ENCODE data around the gene MRAS. TPM values are rescaled to one million over a fixed set of nuclear protein-coding genes. Genes with fewer than 3 reads are reported as not detected.

Gene MRAS
- total RNA-seq, 2 experiments from 2014 or later, result 0.07 TPM; not detected in 1

DNA sequence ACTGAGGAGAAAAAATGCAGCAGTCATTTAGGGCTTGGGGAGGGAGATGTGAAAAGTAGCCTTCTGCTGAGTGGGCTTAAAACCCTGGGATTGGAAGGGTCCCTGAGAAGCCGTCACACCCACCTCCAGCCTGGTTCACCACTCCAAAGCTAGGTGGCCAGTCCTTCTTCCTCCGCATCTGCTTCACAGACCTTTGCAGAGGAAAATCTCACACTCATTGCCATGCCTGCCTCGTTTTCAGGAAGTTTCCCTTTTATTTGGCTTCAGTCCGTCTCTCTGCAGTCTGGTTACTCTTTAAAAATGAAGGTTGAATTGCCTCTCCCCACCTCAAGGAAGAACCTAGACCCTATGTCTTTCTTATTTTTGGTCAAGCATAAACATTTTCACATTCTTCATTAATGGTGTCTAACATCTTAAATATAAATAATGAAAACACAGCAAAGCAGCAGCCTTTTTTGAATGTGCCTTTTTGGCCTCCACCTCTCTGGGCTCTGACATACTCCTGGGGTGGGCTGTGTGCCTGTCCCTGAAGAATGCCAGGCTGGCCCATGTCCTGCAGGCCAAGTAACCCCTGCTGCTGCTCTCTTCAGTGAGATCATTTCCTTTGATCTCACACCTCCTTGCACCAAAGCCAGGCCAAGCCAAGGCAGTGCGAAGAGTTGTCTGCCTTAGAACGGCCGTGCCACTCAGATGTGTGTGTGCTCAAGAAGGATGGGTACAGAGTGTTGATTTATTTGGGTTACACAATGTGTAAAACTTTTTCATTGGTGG lies 11.0 kb downstream of the MRAS start:
- DNase-seq (no peak), ATAC-seq (no peak)
- Mint-ChIP-seq H3K27me3 (no peaks in the 10 kb centered on the region), H3K4me1 (ENCODE audit: low read depth) (no peaks in the 10 kb centered on the region), H3K27ac (no peak overlapping the region), H3K36me3 (ENCODE audit: low read depth) (no peaks in the 10 kb centered on the region), H3K9me3 (no peaks in the 10 kb centered on the region), H3K4me3 (no peak overlapping the region)
- ChIA-PET CTCF (interaction anchor here (1.1 kb wide), 1 partner anchor 23 kb away, joined by 3 read pairs; no protein-coding TSS in a partner anchor), POLR2A (interaction anchor here (0.8 kb wide), 1 partner anchor 11 kb away, joined by 4 read pairs; the partner anchor contains the start of gene MRAS)
- intact Hi-C loops (cut with micrococcal nuclease), result no loop called here
- TF ChIP-seq, protein P1, sequence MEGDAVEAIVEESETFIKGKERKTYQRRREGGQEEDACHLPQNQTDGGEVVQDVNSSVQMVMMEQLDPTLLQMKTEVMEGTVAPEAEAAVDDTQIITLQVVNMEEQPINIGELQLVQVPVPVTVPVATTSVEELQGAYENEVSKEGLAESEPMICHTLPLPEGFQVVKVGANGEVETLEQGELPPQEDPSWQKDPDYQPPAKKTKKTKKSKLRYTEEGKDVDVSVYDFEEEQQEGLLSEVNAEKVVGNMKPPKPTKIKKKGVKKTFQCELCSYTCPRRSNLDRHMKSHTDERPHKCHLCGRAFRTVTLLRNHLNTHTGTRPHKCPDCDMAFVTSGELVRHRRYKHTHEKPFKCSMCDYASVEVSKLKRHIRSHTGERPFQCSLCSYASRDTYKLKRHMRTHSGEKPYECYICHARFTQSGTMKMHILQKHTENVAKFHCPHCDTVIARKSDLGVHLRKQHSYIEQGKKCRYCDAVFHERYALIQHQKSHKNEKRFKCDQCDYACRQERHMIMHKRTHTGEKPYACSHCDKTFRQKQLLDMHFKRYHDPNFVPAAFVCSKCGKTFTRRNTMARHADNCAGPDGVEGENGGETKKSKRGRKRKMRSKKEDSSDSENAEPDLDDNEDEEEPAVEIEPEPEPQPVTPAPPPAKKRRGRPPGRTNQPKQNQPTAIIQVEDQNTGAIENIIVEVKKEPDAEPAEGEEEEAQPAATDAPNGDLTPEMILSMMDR (IDR thresholded peaks at IDR 0.05), result no peak

DNA sequence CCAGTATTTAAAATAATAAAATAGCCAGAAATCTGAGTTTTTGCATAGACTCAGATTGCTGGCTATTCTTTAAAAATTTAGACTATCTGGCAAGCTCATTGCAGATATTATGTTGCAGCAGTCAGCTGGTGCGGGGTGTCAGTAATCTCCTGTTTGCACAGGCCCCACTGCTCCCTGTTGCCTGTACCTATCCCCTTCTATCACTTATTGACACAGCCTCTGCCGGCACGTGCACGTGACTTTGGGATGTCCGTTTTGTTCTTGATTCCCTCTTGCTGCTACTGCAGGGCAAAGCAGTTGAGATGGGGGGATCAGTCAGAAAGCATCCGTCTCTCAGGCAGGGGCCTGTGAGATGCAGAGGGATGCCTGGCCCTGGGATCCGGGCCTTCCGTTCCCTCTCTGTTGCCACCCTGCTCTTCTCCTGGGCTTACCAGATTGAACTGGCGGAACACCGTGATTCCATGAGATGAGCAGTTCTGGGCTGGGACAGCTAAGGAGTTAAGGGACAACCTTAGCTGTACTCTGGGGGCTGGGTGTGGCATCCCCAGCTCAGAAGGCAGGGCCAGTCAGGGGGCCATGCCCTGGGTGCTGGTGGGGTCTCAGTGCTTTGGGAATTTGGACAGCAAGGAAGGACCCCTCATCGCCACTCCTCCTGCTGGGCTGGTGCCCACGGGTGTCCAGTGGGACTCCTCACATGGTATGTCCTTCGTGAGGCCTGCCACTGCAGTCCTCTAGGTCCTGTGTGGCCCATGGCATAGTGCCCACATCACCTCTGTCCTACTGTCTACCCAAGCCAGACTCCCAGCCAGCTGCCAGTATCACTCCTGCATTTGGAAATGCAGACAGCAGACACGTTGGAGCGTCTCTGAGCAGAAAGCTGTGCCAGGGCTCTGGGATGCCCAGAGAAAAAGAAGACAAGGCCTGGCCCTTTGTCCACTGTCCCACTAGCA lies 11.8 kb downstream of the MRAS start:
- H3K4me1 Mint-ChIP-seq (ENCODE audit: low read depth), result no peaks in the 10 kb centered on the region
- no peaks in the 10 kb centered on the region for H3K9me3 Mint-ChIP-seq
- no peaks in the 10 kb centered on the region for H3K36me3 Mint-ChIP-seq (ENCODE audit: low read depth)
- DNase-seq (no peak), ATAC-seq (no peak)
- H3K27me3 Mint-ChIP-seq, result no peaks in the 10 kb centered on the region
- CTCF ChIA-PET, result no interaction called here
- H3K27ac Mint-ChIP-seq, result no peak overlapping the region
- TF ChIP-seq, protein P1 (IDR thresholded peaks at IDR 0.05), result no peak
- no peak overlapping the region for H3K4me3 Mint-ChIP-seq
- intact Hi-C loops (cut with micrococcal nuclease), result no loop called here
- POLR2A ChIA-PET, result no interaction called here

DNA sequence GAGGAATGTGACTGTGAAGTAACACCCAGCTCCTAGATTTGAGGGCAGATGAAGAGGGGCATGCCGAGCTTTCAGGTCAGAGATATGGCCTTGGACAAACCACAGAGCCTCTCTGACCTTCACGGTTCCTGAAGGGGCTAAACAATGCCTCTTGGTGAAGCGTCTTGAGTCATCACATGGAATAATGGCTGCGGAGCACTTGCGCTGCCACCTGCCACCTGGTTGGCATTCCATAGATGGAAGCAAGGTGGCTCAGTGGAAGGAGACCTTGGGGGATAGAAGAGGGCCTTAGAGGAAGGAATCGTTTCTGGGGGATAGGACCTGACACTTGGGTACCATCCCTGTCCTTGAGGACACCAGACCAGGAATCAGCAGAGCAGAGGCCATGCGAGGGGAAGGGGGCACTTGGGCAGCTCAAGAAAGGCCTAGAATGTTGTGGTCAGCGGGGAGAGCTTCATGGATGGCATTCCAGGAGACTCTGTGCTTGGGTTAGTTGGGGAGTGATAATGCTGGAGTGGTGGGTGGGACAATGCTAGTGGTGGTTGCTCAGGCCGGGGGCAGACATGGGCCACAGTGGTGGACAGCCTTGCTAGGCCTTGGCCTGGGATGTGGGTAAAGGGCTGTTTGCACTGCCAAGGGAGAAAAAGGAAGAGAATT lies 12.6 kb downstream of the MRAS start:
- Mint-ChIP-seq H3K36me3 (ENCODE audit: low read depth) (no peaks in the 10 kb centered on the region), H3K4me1 (ENCODE audit: low read depth) (no peaks in the 10 kb centered on the region), H3K27me3 (no peaks in the 10 kb centered on the region), H3K9me3 (no peaks in the 10 kb centered on the region), H3K4me3 (no peak overlapping the region), H3K27ac (no peak overlapping the region)
- CTCF ChIA-PET, result no interaction called here
- DNase-seq (no peak), ATAC-seq (no peak)
- TF ChIP-seq, protein P1 (IDR thresholded peaks at IDR 0.05), result no peak
- intact Hi-C loops (cut with micrococcal nuclease), result no loop called here
- POLR2A ChIA-PET, result no interaction called here

DNA sequence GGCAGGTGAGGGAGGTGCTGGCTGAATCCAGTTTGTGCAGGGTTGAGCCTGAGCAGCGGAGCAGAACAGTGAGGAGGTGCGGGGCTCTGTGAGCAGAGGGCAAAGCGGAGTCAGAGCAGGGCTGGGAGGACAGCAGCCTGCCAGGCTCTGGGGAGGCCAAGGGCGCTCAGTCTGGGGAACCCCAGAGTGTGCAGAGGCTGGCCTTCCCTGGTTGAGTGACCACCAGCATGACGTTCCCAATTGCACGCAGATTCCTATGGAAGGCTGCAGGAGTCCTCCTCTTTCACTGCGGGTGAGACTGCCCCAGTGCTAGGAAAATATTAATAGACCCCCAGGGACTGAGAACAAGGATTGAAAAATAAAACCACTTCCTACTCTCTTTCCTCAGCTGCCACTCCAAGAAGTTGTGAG lies 13.2 kb downstream of the MRAS start:
- ATAC-seq (no peak), DNase-seq (no peak)
- ChIA-PET CTCF (interaction anchor here (1.1 kb wide), 1 partner anchor 11 kb away, joined by 3 read pairs; no protein-coding TSS in a partner anchor), POLR2A (no interaction called here)
- Mint-ChIP-seq H3K9me3 (no peaks in the 10 kb centered on the region), H3K27me3 (no peaks in the 10 kb centered on the region), H3K27ac (no peak overlapping the region), H3K36me3 (ENCODE audit: low read depth) (no peaks in the 10 kb centered on the region), H3K4me1 (ENCODE audit: low read depth) (no peaks in the 10 kb centered on the region), H3K4me3 (no peak overlapping the region)
- intact Hi-C loops (cut with micrococcal nuclease), result no loop called here
- TF ChIP-seq, protein P1 (IDR thresholded peaks at IDR 0.05), result no peak
